Astrocyte (in vitro differentiated cells and primary cell): Measurements from ENCODE around the gene PTPRO. TPM values are rescaled to one million over a fixed set of nuclear protein-coding genes. Genes with fewer than 3 reads are reported as not detected.

Experiments
- DNase-seq: peaks from one replicate; pipeline ENCODE4 v3.0.0-alpha.2; 2010; ENCODE audit warnings: low read depth
- FAIRE-seq: peaks from 2 replicates; lab custom pipeline; 2011; peaks lifted over from hg19 to GRCh38; lab: Jason Lieb, UNC
- H2AFZ ChIP-seq: 2 replicates; pipeline ENCODE4 v1.6.0; 2012; ENCODE audit warnings: low read depth, low read length, inconsistent platforms
- H3K27ac ChIP-seq: 2 replicates; pipeline ENCODE4 v1.5.1; 2011; ENCODE audit warnings: low read depth, low read length, inconsistent platforms
- H3K27me3 ChIP-seq: 2 replicates; pipeline ENCODE4 v1.6.0; 2011; ENCODE audit warnings: low read length, inconsistent platforms; ENCODE audit not compliant: insufficient read depth
- H3K36me3 ChIP-seq: 2 replicates; pipeline ENCODE4 v1.5.1; 2011; ENCODE audit warnings: low read length, inconsistent platforms; ENCODE audit not compliant: insufficient read depth
- H3K4me1 ChIP-seq: 2 replicates; pipeline ENCODE4 v1.5.1; 2011; ENCODE audit warnings: low read length, inconsistent platforms; ENCODE audit not compliant: insufficient read depth
- H3K4me2 ChIP-seq: 2 replicates; pipeline ENCODE4 v1.6.0; 2012; ENCODE audit warnings: low read length, inconsistent platforms
- H3K4me3 ChIP-seq: 2 replicates; pipeline ENCODE4 v1.5.1; 2011; ENCODE audit warnings: low read depth, mild to moderate bottlenecking, low read length, inconsistent platforms; ENCODE audit not compliant: insufficient read depth
- H3K79me2 ChIP-seq: 2 replicates; pipeline ENCODE4 v1.6.0; 2012; ENCODE audit warnings: mild to moderate bottlenecking, low read length, inconsistent platforms; ENCODE audit not compliant: insufficient read depth
- H3K9ac ChIP-seq: 2 replicates; pipeline ENCODE4 v1.6.0; 2012; ENCODE audit warnings: mild to moderate bottlenecking, low read length, inconsistent platforms
- H3K9me3 ChIP-seq: 2 replicates; pipeline ENCODE4 v1.5.1; 2012; ENCODE audit warnings: low read depth, mild to moderate bottlenecking, low read length, inconsistent platforms; ENCODE audit not compliant: insufficient read depth
- H4K20me1 ChIP-seq: 2 replicates; pipeline ENCODE4 v1.6.0; 2012; ENCODE audit warnings: low read length, inconsistent platforms; ENCODE audit not compliant: insufficient read depth
- H3K27ac Mint-ChIP-seq: one replicate; pipeline ENCODE4 v1.8.0; 2021; ENCODE audit warnings: mild to moderate bottlenecking, mixed read lengths; ENCODE audit not compliant: unreplicated experiment
- H3K27me3 Mint-ChIP-seq: one replicate; pipeline ENCODE4 v1.8.0; 2021; ENCODE audit warnings: low read depth, mixed read lengths; ENCODE audit not compliant: unreplicated experiment
- H3K36me3 Mint-ChIP-seq: one replicate; pipeline ENCODE4 v1.8.0; 2021; ENCODE audit warnings: low read depth, mixed read lengths; ENCODE audit not compliant: unreplicated experiment
- H3K4me1 Mint-ChIP-seq: one replicate; pipeline ENCODE4 v1.8.0; 2021; ENCODE audit warnings: low read depth, mixed read lengths; ENCODE audit not compliant: unreplicated experiment
- H3K4me3 Mint-ChIP-seq: one replicate; pipeline ENCODE4 v1.8.0; 2021; ENCODE audit warnings: mild to moderate bottlenecking, moderate library complexity, mixed read lengths; ENCODE audit not compliant: unreplicated experiment
- H3K9me3 Mint-ChIP-seq: one replicate; pipeline ENCODE4 v1.8.0; 2021; ENCODE audit warnings: mild to moderate bottlenecking, mixed read lengths; ENCODE audit not compliant: unreplicated experiment
- EZH2 ChIP-seq: IDR thresholded peaks from 2 replicates; pipeline ENCODE4 v1.6.1; 2012; ENCODE audit warnings: mild to moderate bottlenecking, low read length, inconsistent platforms; ENCODE audit not compliant: insufficient read depth
- total RNA-seq: library from RNA; stranded (reverse); gene quantifications from 2 replicates; pipeline ENCODE4 v1.2.1, GENCODE V29; 2021
- TF ChIP-seq, protein P1 (sequence below): IDR thresholded peaks from 2 replicates; pipeline ENCODE4 v1.5.1; 2011; ENCODE audit warnings: low read depth, mild to moderate bottlenecking, inconsistent platforms, low read length, moderate library complexity; ENCODE audit not compliant: insufficient read depth

PTPRO gene
- total RNA-seq, 1 donor from 2014 or later, result 0.39 TPM

DNA sequence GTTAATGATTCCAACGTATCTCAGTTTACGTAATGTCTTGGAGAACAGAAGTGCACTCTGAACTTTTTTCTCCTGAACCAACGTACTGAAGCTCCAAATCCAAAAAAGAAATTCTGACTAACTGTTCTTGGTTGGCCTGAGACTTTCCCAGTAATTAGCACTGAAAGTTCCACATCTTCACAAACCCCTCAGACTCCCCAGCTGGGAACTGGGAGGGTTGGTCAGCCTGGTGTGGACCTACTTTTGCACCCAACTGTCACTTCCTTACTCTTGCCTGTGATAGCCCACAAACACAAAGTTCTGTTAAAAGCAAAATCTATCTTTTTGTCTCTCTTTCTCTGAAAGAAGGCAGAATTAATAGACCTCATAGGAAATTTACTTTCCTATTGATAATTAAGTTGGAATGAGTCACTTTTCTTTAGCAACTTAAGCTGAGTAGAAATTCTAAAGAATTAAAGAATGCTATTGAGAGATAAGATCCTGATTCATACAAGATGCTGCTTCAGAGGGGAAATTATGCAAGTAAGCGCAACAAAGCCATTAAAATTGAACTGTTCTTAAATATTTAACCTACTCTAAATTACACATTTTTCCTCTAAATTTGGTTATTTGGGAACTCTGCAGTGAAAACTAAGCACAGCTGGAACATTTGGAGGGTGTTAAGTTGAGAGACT lies 311.8 kb downstream of the PTPRO start:
- peak overlapping the region; percentile 50 for H3K9ac ChIP-seq
- peak; percentile 73 for FAIRE-seq
- Mint-ChIP-seq H3K27me3 (no peaks in the 10 kb centered on the region), H3K27ac (no peak overlapping the region), H3K36me3 (peaks cover 6% of the 10 kb centered on the region), H3K9me3 (no peaks in the 10 kb centered on the region), H3K4me3 (no peak overlapping the region), H3K4me1 (peaks cover 48% of the 10 kb centered on the region)
- H4K20me1 ChIP-seq, result no peaks in the 10 kb centered on the region
- H3K36me3 ChIP-seq, result peaks cover 11% of the 10 kb centered on the region
- no peaks in the 10 kb centered on the region for H3K9me3 ChIP-seq
- H3K4me2 ChIP-seq, result peak overlapping the region; percentile 36
- TF ChIP-seq EZH2, result no peak
- TF ChIP-seq, protein P1, sequence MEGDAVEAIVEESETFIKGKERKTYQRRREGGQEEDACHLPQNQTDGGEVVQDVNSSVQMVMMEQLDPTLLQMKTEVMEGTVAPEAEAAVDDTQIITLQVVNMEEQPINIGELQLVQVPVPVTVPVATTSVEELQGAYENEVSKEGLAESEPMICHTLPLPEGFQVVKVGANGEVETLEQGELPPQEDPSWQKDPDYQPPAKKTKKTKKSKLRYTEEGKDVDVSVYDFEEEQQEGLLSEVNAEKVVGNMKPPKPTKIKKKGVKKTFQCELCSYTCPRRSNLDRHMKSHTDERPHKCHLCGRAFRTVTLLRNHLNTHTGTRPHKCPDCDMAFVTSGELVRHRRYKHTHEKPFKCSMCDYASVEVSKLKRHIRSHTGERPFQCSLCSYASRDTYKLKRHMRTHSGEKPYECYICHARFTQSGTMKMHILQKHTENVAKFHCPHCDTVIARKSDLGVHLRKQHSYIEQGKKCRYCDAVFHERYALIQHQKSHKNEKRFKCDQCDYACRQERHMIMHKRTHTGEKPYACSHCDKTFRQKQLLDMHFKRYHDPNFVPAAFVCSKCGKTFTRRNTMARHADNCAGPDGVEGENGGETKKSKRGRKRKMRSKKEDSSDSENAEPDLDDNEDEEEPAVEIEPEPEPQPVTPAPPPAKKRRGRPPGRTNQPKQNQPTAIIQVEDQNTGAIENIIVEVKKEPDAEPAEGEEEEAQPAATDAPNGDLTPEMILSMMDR, result no peak
- H3K27me3 ChIP-seq, result no peaks in the 10 kb centered on the region
- peak; percentile 77 for DNase-seq
- H2AFZ ChIP-seq, result no peak overlapping the region
- peak overlapping the region; percentile 56 for H3K27ac ChIP-seq
- H3K4me1 ChIP-seq, result peaks cover 68% of the 10 kb centered on the region
- H3K79me2 ChIP-seq, result peaks cover 7% of the 10 kb centered on the region
- H3K4me3 ChIP-seq, result no peak overlapping the region

DNA sequence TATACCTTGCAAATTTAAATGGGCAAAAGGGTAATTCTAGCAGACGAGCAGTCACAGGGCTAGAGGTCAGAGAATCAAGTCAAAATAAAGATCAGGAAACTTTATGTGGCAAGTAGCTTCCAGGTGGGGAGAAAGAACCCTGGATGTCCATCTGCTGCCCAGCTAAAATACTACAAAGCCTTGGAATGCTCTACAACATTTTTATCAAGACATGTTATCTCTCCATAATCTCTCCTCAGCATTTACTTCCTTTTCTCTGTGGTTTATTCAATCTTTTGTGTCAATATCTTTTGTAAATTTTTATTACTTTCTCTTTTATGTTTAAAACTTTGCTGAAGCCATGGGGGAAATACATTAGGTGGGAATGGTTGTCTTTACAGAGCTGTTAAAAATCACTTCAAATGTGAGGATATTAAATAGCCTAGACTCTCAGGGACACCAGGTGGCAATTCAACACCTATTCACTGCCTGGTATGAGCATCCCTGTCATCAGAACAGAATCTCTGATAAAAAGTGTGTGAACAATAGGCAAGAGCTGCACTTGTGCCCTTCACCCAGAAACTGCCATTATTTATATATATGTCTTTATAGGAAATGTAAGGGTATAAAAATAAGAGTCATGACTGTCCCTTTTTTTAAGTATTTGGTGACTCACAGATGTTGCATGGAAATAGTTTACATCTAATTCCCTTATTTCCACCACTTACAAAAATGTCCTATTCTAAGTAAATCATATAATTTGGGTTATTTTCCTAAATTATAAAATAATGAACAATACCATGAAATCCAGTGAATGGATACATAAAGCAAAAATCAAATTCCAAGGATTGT lies 314.0 kb downstream of the PTPRO start:
- DNase-seq (no peak), FAIRE-seq (peak; percentile 29)
- Histone ChIP-seq H3K4me2 (no peak overlapping the region), H4K20me1 (no peaks in the 10 kb centered on the region), H3K36me3 (peaks cover 14% of the 10 kb centered on the region), H3K4me3 (no peak overlapping the region), H3K27me3 (no peaks in the 10 kb centered on the region), H3K9me3 (no peaks in the 10 kb centered on the region), H2AFZ (no peak overlapping the region), H3K27ac (peak overlapping the region; percentile 77), H3K79me2 (peaks cover 7% of the 10 kb centered on the region), H3K9ac (peak overlapping the region; percentile 54), H3K4me1 (peaks cover 47% of the 10 kb centered on the region)
- Mint-ChIP-seq H3K9me3 (no peaks in the 10 kb centered on the region), H3K27me3 (no peaks in the 10 kb centered on the region), H3K4me1 (peaks cover 32% of the 10 kb centered on the region), H3K27ac (no peak overlapping the region), H3K4me3 (no peak overlapping the region), H3K36me3 (peaks cover 15% of the 10 kb centered on the region)
- TF ChIP-seq, protein P1, result no peak
- TF ChIP-seq EZH2, result no peak

DNA sequence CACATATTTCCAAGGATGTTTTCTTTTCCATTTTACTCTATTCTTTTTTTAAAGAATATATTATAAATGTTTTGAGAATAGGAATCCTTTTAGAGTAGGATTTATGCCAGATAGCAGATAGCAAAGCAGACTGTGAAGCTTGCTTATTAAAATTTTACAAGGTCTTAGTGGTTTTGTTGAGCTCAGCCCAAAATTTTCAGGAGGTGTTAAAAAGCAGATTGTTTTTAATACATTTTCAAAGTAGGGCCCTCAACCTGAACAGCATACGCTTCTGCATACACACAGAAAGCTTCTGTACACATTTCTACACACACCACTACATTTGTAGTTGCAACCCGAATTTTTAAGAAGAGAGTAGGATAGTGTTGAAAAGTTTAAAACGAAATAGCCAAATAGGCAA lies 315.9 kb downstream of the PTPRO start:
- H3K9ac ChIP-seq, result no peak overlapping the region
- H3K27ac ChIP-seq, result peak overlapping the region; percentile 77
- Mint-ChIP-seq H3K9me3 (no peaks in the 10 kb centered on the region), H3K27ac (no peak overlapping the region), H3K36me3 (peaks cover 10% of the 10 kb centered on the region), H3K4me3 (no peak overlapping the region), H3K27me3 (no peaks in the 10 kb centered on the region), H3K4me1 (peaks cover 22% of the 10 kb centered on the region)
- no peaks in the 10 kb centered on the region for H3K9me3 ChIP-seq
- H3K4me2 ChIP-seq, result no peak overlapping the region
- no peaks in the 10 kb centered on the region for H4K20me1 ChIP-seq
- peaks cover 13% of the 10 kb centered on the region for H3K36me3 ChIP-seq
- H2AFZ ChIP-seq, result no peak overlapping the region
- FAIRE-seq, result no peak
- H3K4me1 ChIP-seq, result peaks cover 39% of the 10 kb centered on the region
- no peak for DNase-seq
- H3K4me3 ChIP-seq, result no peak overlapping the region
- TF ChIP-seq, protein P1, result no peak
- no peak for TF ChIP-seq EZH2
- no peaks in the 10 kb centered on the region for H3K27me3 ChIP-seq
- H3K79me2 ChIP-seq, result peaks cover 7% of the 10 kb centered on the region
